Keratinocyte (primary cell): ENCODE measurements around the gene MCTS1. TPM values are rescaled to one million over a fixed set of nuclear protein-coding genes. Genes with fewer than 3 reads are reported as not detected.

Source experiments
- DNase-seq: peaks from one replicate; pipeline ENCODE4 v3.0.0-alpha.2; 2011; ENCODE audit warnings: low read depth, missing footprints, low spot score
- FAIRE-seq: peaks from 2 replicates; lab custom pipeline; 2011; peaks lifted over from hg19 to GRCh38; lab: Jason Lieb, UNC
- H2AFZ ChIP-seq: 2 replicates; pipeline ENCODE4 v1.6.0; 2012; ENCODE audit warnings: low read length, control low read depth, inconsistent platforms; ENCODE audit not compliant: control insufficient read depth
- H3K27ac ChIP-seq: 2 replicates; pipeline ENCODE4 v1.5.1; 2011; ENCODE audit warnings: low read length; ENCODE audit not compliant: control insufficient read depth, insufficient read depth
- H3K27me3 ChIP-seq: 3 replicates; pipeline ENCODE4 v1.6.0; 2011; ENCODE audit warnings: low read length; ENCODE audit not compliant: control insufficient read depth, insufficient read depth; ENCODE audit errors: extremely low read depth
- H3K36me3 ChIP-seq, 2 experiments: 2 replicates in 1 of 2; 3 replicates in 1 of 2; pipeline ENCODE4 v1.5.1; 2011; ENCODE audit warnings: low read length in 2 of 2, mild to moderate bottlenecking in 1 of 2; ENCODE audit not compliant: control insufficient read depth in 2 of 2, insufficient read depth in 2 of 2; ENCODE audit errors: extremely low read depth in 1 of 2
- H3K4me1 ChIP-seq: 3 replicates; pipeline ENCODE4 v1.5.1; 2011; ENCODE audit warnings: low read length; ENCODE audit not compliant: control insufficient read depth, insufficient read depth; ENCODE audit errors: extremely low read depth
- H3K4me2 ChIP-seq: 3 replicates; pipeline ENCODE4 v1.6.0; 2011; ENCODE audit warnings: low read depth, low read length; ENCODE audit not compliant: control insufficient read depth, insufficient read depth; ENCODE audit errors: extremely low read depth
- H3K4me3 ChIP-seq, 3 experiments: fragments of 200-600 bp in 1 of 3; sonication (generic) in 1 of 3; 2 replicates in 2 of 3; 3 replicates in 1 of 3; pipeline ENCODE4 v1.5.1; 2011 to 2016; ENCODE audit warnings: low read length in 3 of 3, mild to moderate bottlenecking in 3 of 3, control low read depth in 2 of 3, inconsistent platforms in 1 of 3, low read depth in 1 of 3, mixed read lengths in 1 of 3, mixed run types in 1 of 3, moderate library complexity in 1 of 3; ENCODE audit not compliant: control insufficient read depth in 2 of 3, insufficient read depth in 2 of 3; ENCODE audit errors: extremely low read depth in 1 of 3
- H3K79me2 ChIP-seq: 2 replicates; pipeline ENCODE4 v1.6.0; 2012; ENCODE audit warnings: low read length; ENCODE audit not compliant: control insufficient read depth, insufficient read depth
- H3K9ac ChIP-seq: 3 replicates; pipeline ENCODE4 v1.6.0; 2011; ENCODE audit warnings: low read length; ENCODE audit not compliant: control insufficient read depth, insufficient read depth; ENCODE audit errors: extremely low read depth
- H3K9me1 ChIP-seq: 3 replicates; pipeline ENCODE4 v1.6.0; 2011; ENCODE audit warnings: low read length; ENCODE audit not compliant: control insufficient read depth, insufficient read depth; ENCODE audit errors: extremely low read depth
- H3K9me3 ChIP-seq: 2 replicates; pipeline ENCODE4 v1.5.1; 2012; ENCODE audit warnings: low read depth, low read length; ENCODE audit not compliant: control insufficient read depth
- H4K20me1 ChIP-seq: 3 replicates; pipeline ENCODE4 v1.6.0; 2011; ENCODE audit warnings: low read length; ENCODE audit not compliant: control insufficient read depth, insufficient read depth; ENCODE audit errors: extremely low read depth
- CTCF ChIP-seq, 3 experiments: IDR thresholded peaks in 1 of 3; conservative IDR thresholded peaks in 1 of 3; optimal IDR thresholded peaks in 1 of 3; 2 replicates in 2 of 3; 3 replicates in 1 of 3; pipeline versions ENCODE3 to v1.5.1; 2011; ENCODE audit warnings: low read length in 3 of 3, mild to moderate bottlenecking in 3 of 3, moderate library complexity in 2 of 3, control low read depth in 1 of 3, inconsistent platforms in 1 of 3; ENCODE audit not compliant: insufficient read depth in 2 of 3; ENCODE audit errors: extremely low read depth in 1 of 3
- EZH2 ChIP-seq: IDR thresholded peaks from one replicate; pipeline ENCODE4 v1.6.1; 2012; ENCODE audit warnings: inconsistent platforms, mild to moderate bottlenecking, low read length, moderate library complexity
- dilution Hi-C: fragments of 300-500 bp; cut with MboI; formaldehyde crosslinking; loops from one replicate; pipeline ENCODE4 v1.7.0; 2020; ENCODE audit warnings: low sequenced_read_pairs; ENCODE audit not compliant: extremely low pct_ligation_motif_present
- polyA plus RNA-seq, 5 experiments: library from polyadenylated mRNA; depleted of rRNA in 3 of 5; stranded (reverse) in 3 of 5; stranded (forward) in 1 of 5; unstranded in 1 of 5; fragments of >200 nt; gene quantifications; 1 replicate in 1 of 5; 2 replicates in 3 of 5; 3 replicates in 1 of 5; pipeline versions ENCODE4 v1.2.1 to v1.2.3, GENCODE V29; 2011 to 2012; ENCODE audit warnings: missing spikeins in 2 of 5, low read depth in 1 of 5, low replicate concordance in 1 of 5

The MCTS1 gene
- polyA plus RNA-seq, 1 donor (not counting 4 experiments of a cell fraction or from before 2014, with no cell fraction given), result 97.7 TPM

GRCh38 chrX:120604361-120604782 lies 471 bp downstream of the MCTS1 start:
- H3K4me3 ChIP-seq, result peak overlapping the region; percentile 63 to 85 (median 83)
- H3K36me3 ChIP-seq, result no peaks in the 10 kb centered on the region
- H4K20me1 ChIP-seq, result no peaks in the 10 kb centered on the region
- H3K4me1 ChIP-seq, result no peaks in the 10 kb centered on the region
- H3K9me1 ChIP-seq, result no peaks in the 10 kb centered on the region
- TF ChIP-seq EZH2 (no peak), CTCF (optimal IDR thresholded peaks at IDR 0.05 in 1 of 3, IDR thresholded peaks at IDR 0.05 in 1 of 3, conservative IDR thresholded peaks at IDR 0.05 in 1 of 3; ENCODE audit: extremely low read depth in 1 of 3, insufficient read depth in 2 of 3, low read length in 3 of 3) (no peak)
- peak overlapping the region; percentile 68 for H2AFZ ChIP-seq
- H3K9me3 ChIP-seq, result no peaks in the 10 kb centered on the region
- no peaks in the 10 kb centered on the region for H3K27me3 ChIP-seq
- H3K79me2 ChIP-seq, result peaks cover 17% of the 10 kb centered on the region
- FAIRE-seq (no peak), DNase-seq (no peak)
- dilution Hi-C loops, result no loop called here
- H3K9ac ChIP-seq, result peak overlapping the region; percentile 87
- H3K4me2 ChIP-seq, result peak overlapping the region; percentile 77
- peak overlapping the region; percentile 87 for H3K27ac ChIP-seq

GRCh38 chrX:120612086-120612485 lies 8.2 kb downstream of the MCTS1 start:
- Histone ChIP-seq H2AFZ (no peak overlapping the region), H4K20me1 (no peaks in the 10 kb centered on the region), H3K4me3 (no peak overlapping the region), H3K4me1 (no peaks in the 10 kb centered on the region), H3K79me2 (no peaks in the 10 kb centered on the region), H3K9me3 (no peaks in the 10 kb centered on the region), H3K27ac (no peak overlapping the region), H3K4me2 (no peak overlapping the region), H3K9me1 (no peaks in the 10 kb centered on the region), H3K9ac (no peak overlapping the region), H3K36me3 (peaks cover 0 to 4% of the 10 kb centered on the region in 2 experiments), H3K27me3 (no peaks in the 10 kb centered on the region)
- no peak for TF ChIP-seq EZH2
- TF ChIP-seq CTCF (optimal IDR thresholded peaks at IDR 0.05 in 1 of 3, IDR thresholded peaks at IDR 0.05 in 1 of 3, conservative IDR thresholded peaks at IDR 0.05 in 1 of 3; ENCODE audit: extremely low read depth in 1 of 3, insufficient read depth in 2 of 3, low read length in 3 of 3), result no peak
- FAIRE-seq, result no peak
- DNase-seq, result no peak
- dilution Hi-C loops, result no loop called here
